DOHH2 (cell line): ENCODE measurements around the gene IRGM.
"Not testable (repeated sequence)": the region's sequence is repeated elsewhere in the genome, so short reads cannot be mapped to it uniquely, and the experiment has no call there.

Experiments
- H3F3A ChIP-seq: fragments of 200-600 bp; sonication (generic), shearing (Covaris generic); 2 replicates; pipeline ENCODE4 v1.6.0; 2016; ENCODE audit warnings: antibody characterized with exemption, mild to moderate bottlenecking; ENCODE audit not compliant: control insufficient read depth, insufficient read depth
- H3K27ac ChIP-seq: fragments of 200-600 bp; sonication (generic); 2 replicates; pipeline ENCODE4 v1.5.1; 2014; ENCODE audit warnings: low read depth, mild to moderate bottlenecking, low read length, moderate library complexity
- H3K27me3 ChIP-seq: fragments of 200-600 bp; sonication (generic); 2 replicates; pipeline ENCODE4 v1.6.1; 2014; ENCODE audit warnings: mild to moderate bottlenecking, low read length, mixed read lengths; ENCODE audit not compliant: control insufficient read depth
- H3K36me3 ChIP-seq: fragments of 200-600 bp; sonication (generic); 2 replicates; pipeline ENCODE4 v1.6.1; 2014; ENCODE audit warnings: mild to moderate bottlenecking, low read length, moderate library complexity, mixed read lengths; ENCODE audit not compliant: control insufficient read depth
- H3K4me1 ChIP-seq: fragments of 200-600 bp; sonication (generic); 2 replicates; pipeline ENCODE4 v1.6.1; 2014; ENCODE audit warnings: mild to moderate bottlenecking, low read length, mixed read lengths; ENCODE audit not compliant: control insufficient read depth
- H3K4me2 ChIP-seq: fragments of 200-600 bp; sonication (generic); 2 replicates; pipeline ENCODE4 v1.6.0; 2014; ENCODE audit warnings: mild to moderate bottlenecking, low read length, moderate library complexity
- H3K4me3 ChIP-seq: fragments of 200-600 bp; sonication (generic); 2 replicates; pipeline ENCODE4 v1.5.1; 2014; ENCODE audit warnings: mild to moderate bottlenecking, low read length, mixed read lengths
- H3K79me2 ChIP-seq: fragments of 200-600 bp; sonication (generic); 2 replicates; pipeline ENCODE4 v1.6.1; 2014; ENCODE audit warnings: mild to moderate bottlenecking, low read length, mixed read lengths; ENCODE audit not compliant: control insufficient read depth
- H3K9me2 ChIP-seq: fragments of 200-600 bp; sonication (generic); replicated peaks from 2 replicates; pipeline ENCODE4 v1.6.1; 2014; ENCODE audit warnings: mild to moderate bottlenecking, low read length, mixed read lengths; ENCODE audit not compliant: control insufficient read depth
- H3K9me3 ChIP-seq: fragments of 200-600 bp; sonication (generic); 2 replicates; pipeline ENCODE4 v1.6.1; 2014; ENCODE audit warnings: antibody characterized with exemption, low read length, mixed read lengths; ENCODE audit not compliant: control insufficient read depth, insufficient read depth
- H4K20me1 ChIP-seq: fragments of 200-600 bp; sonication (generic); 2 replicates; pipeline ENCODE4 v1.6.0; 2014; ENCODE audit warnings: low read depth, mild to moderate bottlenecking, antibody characterized with exemption, low read length, moderate library complexity; ENCODE audit not compliant: control insufficient read depth, insufficient read depth
- EZH2phosphoT487 ChIP-seq: fragments of 200-600 bp; sonication (generic); IDR thresholded peaks from 2 replicates; pipeline ENCODE4 v1.6.1; 2017; ENCODE audit warnings: borderline replicate concordance, mild to moderate bottlenecking, antibody characterized with exemption, low read length, moderate library complexity, mixed read lengths
- TF ChIP-seq, protein P1 (sequence below): fragments of 200-600 bp; sonication (generic); IDR thresholded peaks from one replicate; pipeline ENCODE4 v1.5.1; 2014; ENCODE audit warnings: antibody characterized with exemption, mild to moderate bottlenecking, low read depth, low read length; ENCODE audit not compliant: poor library complexity, severe bottlenecking

The IRGM gene

GRCh38 chr5:150829744-150830143 is 16.6 kb upstream of the IRGM start:
- Histone ChIP-seq H3K27me3 (no peaks in the 10 kb centered on the region; the same call in 1 of the 2 replicates), H3K9me3 (peaks cover 11% of the 10 kb centered on the region), H3F3A (no peaks in the 10 kb centered on the region), H3K4me3 (no peak overlapping the region), H3K79me2 (no peaks in the 10 kb centered on the region), H3K27ac (no peak overlapping the region), H3K4me2 (no peak overlapping the region), H3K4me1 (no peaks in the 10 kb centered on the region), H3K36me3 (no peaks in the 10 kb centered on the region), H4K20me1 (no peaks in the 10 kb centered on the region), H3K9me2 (no peaks in the 10 kb centered on the region)
- TF ChIP-seq, protein P1, sequence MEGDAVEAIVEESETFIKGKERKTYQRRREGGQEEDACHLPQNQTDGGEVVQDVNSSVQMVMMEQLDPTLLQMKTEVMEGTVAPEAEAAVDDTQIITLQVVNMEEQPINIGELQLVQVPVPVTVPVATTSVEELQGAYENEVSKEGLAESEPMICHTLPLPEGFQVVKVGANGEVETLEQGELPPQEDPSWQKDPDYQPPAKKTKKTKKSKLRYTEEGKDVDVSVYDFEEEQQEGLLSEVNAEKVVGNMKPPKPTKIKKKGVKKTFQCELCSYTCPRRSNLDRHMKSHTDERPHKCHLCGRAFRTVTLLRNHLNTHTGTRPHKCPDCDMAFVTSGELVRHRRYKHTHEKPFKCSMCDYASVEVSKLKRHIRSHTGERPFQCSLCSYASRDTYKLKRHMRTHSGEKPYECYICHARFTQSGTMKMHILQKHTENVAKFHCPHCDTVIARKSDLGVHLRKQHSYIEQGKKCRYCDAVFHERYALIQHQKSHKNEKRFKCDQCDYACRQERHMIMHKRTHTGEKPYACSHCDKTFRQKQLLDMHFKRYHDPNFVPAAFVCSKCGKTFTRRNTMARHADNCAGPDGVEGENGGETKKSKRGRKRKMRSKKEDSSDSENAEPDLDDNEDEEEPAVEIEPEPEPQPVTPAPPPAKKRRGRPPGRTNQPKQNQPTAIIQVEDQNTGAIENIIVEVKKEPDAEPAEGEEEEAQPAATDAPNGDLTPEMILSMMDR, result no peak
- TF ChIP-seq EZH2phosphoT487, result no peak

DNA sequence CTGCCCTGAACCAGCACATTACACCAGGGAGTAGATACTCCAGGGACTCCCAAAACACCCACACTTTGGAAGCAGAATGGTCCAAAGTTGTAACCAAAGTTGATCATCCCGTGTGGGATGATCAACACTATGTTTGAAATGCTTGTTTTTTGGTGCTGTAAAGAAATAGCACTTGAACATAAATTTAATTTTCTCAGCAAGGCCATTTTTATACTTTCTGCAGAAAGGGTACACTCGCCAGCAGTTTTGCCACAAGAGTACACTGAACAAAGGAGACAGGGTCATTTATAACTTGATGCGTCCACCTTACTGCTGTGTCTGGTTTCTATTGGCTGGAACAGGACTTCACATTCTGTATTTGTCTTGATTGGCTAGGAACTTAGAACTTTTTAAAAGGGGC is 14.5 kb upstream of the IRGM start:
- not testable (repeated sequence) for H3K27me3 ChIP-seq, H3K9me2 ChIP-seq, H3K79me2 ChIP-seq, H3K4me3 ChIP-seq, H3K27ac ChIP-seq, H4K20me1 ChIP-seq, H3K4me1 ChIP-seq, H3F3A ChIP-seq, H3K36me3 ChIP-seq, H3K4me2 ChIP-seq
- peaks cover 11% of the 10 kb centered on the region for H3K9me3 ChIP-seq

GRCh38 chr5:150836064-150836463 is 10.3 kb upstream of the IRGM start:
- no peaks in the 10 kb centered on the region for H3K79me2 ChIP-seq
- H3K4me2 ChIP-seq, result no peak overlapping the region
- no peaks in the 10 kb centered on the region for H3F3A ChIP-seq
- H3K27me3 ChIP-seq, result peaks cover 8% of the 10 kb centered on the region
- no peak overlapping the region for H3K4me3 ChIP-seq
- H3K27ac ChIP-seq, result no peak overlapping the region
- no peaks in the 10 kb centered on the region for H3K4me1 ChIP-seq
- H3K9me2 ChIP-seq, result no peaks in the 10 kb centered on the region
- peaks cover 13% of the 10 kb centered on the region for H3K9me3 ChIP-seq
- H3K36me3 ChIP-seq, result no peaks in the 10 kb centered on the region
- no peaks in the 10 kb centered on the region for H4K20me1 ChIP-seq
- TF ChIP-seq, protein P1, result no peak
- TF ChIP-seq EZH2phosphoT487, result no peak

- no peaks in the 10 kb centered on the region for H3K4me1 ChIP-seq
- H3K79me2 ChIP-seq, result no peaks in the 10 kb centered on the region
- peaks cover 9% of the 10 kb centered on the region for H3K9me3 ChIP-seq
- H3K4me3 ChIP-seq, result no peak overlapping the region
- H3K9me2 ChIP-seq, result no peaks in the 10 kb centered on the region
- H3K36me3 ChIP-seq, result no peaks in the 10 kb centered on the region
- peaks cover 8% of the 10 kb centered on the region for H3K27me3 ChIP-seq
- H3K27ac ChIP-seq, result no peak overlapping the region
- no peaks in the 10 kb centered on the region for H4K20me1 ChIP-seq
- H3K4me2 ChIP-seq, result no peak overlapping the region
- H3F3A ChIP-seq, result no peaks in the 10 kb centered on the region
- no peak for TF ChIP-seq EZH2phosphoT487
- TF ChIP-seq, protein P1, result no peak
Observed at GRCh38 chr5:150836703-150837102, 9.6 kb upstream of the IRGM start.

- H3F3A ChIP-seq, H3K4me2 ChIP-seq, H3K4me1 ChIP-seq, H3K4me3 ChIP-seq, H4K20me1 ChIP-seq, H3K9me2 ChIP-seq, H3K27me3 ChIP-seq, H3K27ac ChIP-seq, H3K9me3 ChIP-seq, H3K36me3 ChIP-seq, H3K79me2 ChIP-seq: not testable (repeated sequence)
Observed at GRCh38 chr5:150845185-150845859, 999 bp upstream of the IRGM start.
